ENCODE measurements around the gene C3orf22.
A peak's percentile ranks its signal among the peaks of the same experiment; 100 is the strongest.

Gene C3orf22

GRCh38 chr3:126525853-126526667 is 32.7 kb downstream of the C3orf22 start:
- no peak for DNase-seq

GRCh38 chr3:126525091-126525852 is 33.5 kb downstream of the C3orf22 start:
- no peak for DNase-seq

- DNase-seq, result no peak
Measured at GRCh38 chr3:126524429-126524988, 34.2 kb downstream of the C3orf22 start.

GRCh38 chr3:126523745-126524428 is 34.8 kb downstream of the C3orf22 start, which contains the start of gene CHST13:
TSS of gene CHST13 (plus strand) at chr3:126524155. CDS start at chr3:126524333, 178 bp downstream.
- no peak for DNase-seq

- DNase-seq, result peak; percentile 49
Measured at GRCh38 chr3:126522363-126522788, 36.4 kb downstream of the C3orf22 start.

GRCh38 chr3:126521122-126521891 is 37.4 kb downstream of the C3orf22 start:
- DNase-seq, result no peak

GRCh38 chr3:126519506-126520455 is 39.0 kb downstream of the C3orf22 start:
- DNase-seq, result no peak

- DNase-seq, result no peak
Measured at GRCh38 chr3:126518779-126519177, 40.0 kb downstream of the C3orf22 start.

- no peak for DNase-seq
Measured at GRCh38 chr3:126517986-126518778, 40.5 kb downstream of the C3orf22 start.

- DNase-seq, result no peak
Measured at GRCh38 chr3:126517291-126517951, 41.3 kb downstream of the C3orf22 start, which contains the start of gene UROC1. TSS of gene UROC1 (minus strand) at chr3:126517773. CDS start at chr3:126517719, 54 bp downstream.

GRCh38 chr3:126516936-126517290 is 41.8 kb downstream of the C3orf22 start:
- DNase-seq, result no peak

- no peak for DNase-seq
Measured at GRCh38 chr3:126516152-126516935, 42.4 kb downstream of the C3orf22 start.

GRCh38 chr3:126515066-126515706 is 43.5 kb downstream of the C3orf22 start:
- DNase-seq, result no peak

GRCh38 chr3:126514161-126514560 is 44.6 kb downstream of the C3orf22 start:
- no peak for DNase-seq

- no peak for DNase-seq
Measured at GRCh38 chr3:126512916-126513650, 45.6 kb downstream of the C3orf22 start.

GRCh38 chr3:126512026-126512425 is 46.7 kb downstream of the C3orf22 start:
- no peak for DNase-seq

- no peak for DNase-seq
Measured at GRCh38 chr3:126511291-126511690, 47.4 kb downstream of the C3orf22 start.

All from activated CD4-positive, alpha-beta T cell treated with anti-CD3 and anti-CD28 coated beads, Interleukin-2, Interleukin-6, amounts not matched to agents 100 ng/mL and 50 ng/mL, durations not matched to agents 16 hours and 8 hours (primary cell).